ENCODE measurements around the gene USP36.

The USP36 gene

DNA sequence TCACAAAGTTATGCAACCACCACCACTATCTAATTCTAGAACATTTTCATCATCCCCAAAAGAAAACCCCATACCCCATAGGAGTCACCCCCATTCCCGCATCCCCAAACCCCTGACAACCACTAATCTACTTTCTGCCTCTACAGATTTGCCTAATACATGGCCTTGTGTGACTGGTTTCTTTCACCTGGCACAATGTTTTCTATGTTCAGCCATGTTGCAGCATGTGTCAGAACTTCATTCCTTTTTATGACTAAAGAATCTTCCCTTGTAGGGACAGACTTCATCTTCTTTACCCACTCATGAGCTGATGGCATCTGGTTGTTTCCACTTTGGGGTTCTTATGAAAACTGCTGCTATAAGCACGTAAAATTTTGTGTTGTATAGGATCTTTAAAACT is 93.1 kb downstream of the USP36 start:
- in situ Hi-C loops (cut with MboI; ENCODE audit: low sequenced_read_pairs), result no loop called here

DNA sequence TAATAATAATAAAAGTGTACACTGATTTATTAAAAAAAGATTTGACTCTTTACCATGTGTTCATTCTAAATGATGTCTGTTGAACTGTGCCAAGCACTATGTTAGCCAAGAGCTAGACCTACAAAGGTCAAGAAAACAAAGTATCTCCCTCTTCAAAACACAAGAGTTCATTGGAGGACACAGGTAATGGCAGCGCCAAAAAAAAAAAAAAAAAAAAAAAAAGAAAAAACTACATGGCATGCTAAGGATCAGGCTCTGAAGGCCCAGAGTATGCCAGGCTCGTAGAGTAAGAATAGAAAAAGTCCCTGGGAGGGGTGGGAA is 93.7 kb downstream of the USP36 start:
- in situ Hi-C loops (cut with MboI; ENCODE audit: low sequenced_read_pairs), result no loop called here

DNA sequence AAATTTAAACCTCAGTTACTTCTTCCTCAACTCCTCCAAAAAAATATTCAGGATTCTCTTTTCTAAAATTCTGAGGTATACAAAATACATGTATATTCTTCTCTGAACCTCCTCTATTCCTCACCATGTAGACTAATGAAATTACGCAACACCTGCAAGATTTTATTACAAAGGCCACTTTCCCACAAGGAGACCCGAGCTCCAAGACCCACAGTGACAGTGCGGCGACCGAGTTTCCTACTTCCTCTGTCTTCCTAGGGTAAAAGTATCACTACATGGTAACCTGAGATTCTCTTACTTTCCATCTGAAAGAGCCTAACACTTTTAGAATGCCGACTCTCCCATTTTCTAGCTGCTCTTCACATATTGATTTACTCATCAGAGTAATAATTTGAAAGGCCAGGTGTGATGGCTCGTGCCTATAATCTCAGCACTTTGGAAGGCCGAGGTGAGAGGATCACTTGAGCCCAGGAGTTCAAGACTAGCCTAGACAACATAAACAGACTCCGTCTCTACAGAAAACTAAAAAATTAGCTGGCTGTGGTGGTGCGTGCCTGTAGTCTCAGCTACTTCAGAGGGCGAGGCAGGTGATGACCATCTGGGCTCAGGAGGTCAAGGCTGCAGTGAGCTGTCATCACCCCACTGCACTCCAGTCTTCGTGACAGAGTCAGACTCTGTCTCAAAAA is 94.2 kb downstream of the USP36 start:
- in situ Hi-C loops (cut with MboI; ENCODE audit: low sequenced_read_pairs), result no loop called here

Data from HL-60/S4 treated with retinoic acid at 250 ng/mL for 4 days and 3 days (cell line).